Neural crest cell (in vitro differentiated cells): ENCODE measurements around the gene KIAA1549. TPM values are rescaled to one million over a fixed set of nuclear protein-coding genes. Genes with fewer than 3 reads are reported as not detected.
A peak's percentile ranks its signal among the peaks of the same experiment; 100 is the strongest.

Source experiments
- DNase-seq: peaks from one replicate; pipeline ENCODE4 v3.0.0; 2021; ENCODE audit warnings: low read depth, mixed read lengths, low spot score
- H3K27ac Mint-ChIP-seq: one replicate; pipeline ENCODE4 v1.8.0; 2021; ENCODE audit warnings: mild to moderate bottlenecking, mixed read lengths; ENCODE audit not compliant: unreplicated experiment
- H3K27me3 Mint-ChIP-seq: 2 replicates; pipeline ENCODE4 v1.8.0; 2021; ENCODE audit warnings: low read depth, mild to moderate bottlenecking, mixed read lengths
- H3K36me3 Mint-ChIP-seq: 2 replicates; pipeline ENCODE4 v1.8.0; 2021; ENCODE audit warnings: low read depth, mild to moderate bottlenecking, mixed read lengths
- H3K4me1 Mint-ChIP-seq: 2 replicates; pipeline ENCODE4 v1.8.0; 2021; ENCODE audit warnings: mixed read lengths
- H3K4me3 Mint-ChIP-seq: one replicate; pipeline ENCODE4 v1.8.0; 2021; ENCODE audit warnings: mild to moderate bottlenecking, mixed read lengths
- H3K9me3 Mint-ChIP-seq: 2 replicates; pipeline ENCODE4 v1.8.0; 2021; ENCODE audit warnings: mixed read lengths
- CTCF ChIP-seq: fragments of 200-600 bp; sonication (generic); conservative IDR thresholded peaks from 2 replicates; pipeline ENCODE4 v1.5.0; 2021; ENCODE audit warnings: antibody characterized with exemption, mild to moderate bottlenecking
- total RNA-seq: library from RNA; stranded (reverse); gene quantifications from 2 replicates; pipeline ENCODE4 v1.2.1, GENCODE V29; 2021

Gene KIAA1549
- total RNA-seq, 1 donor from 2014 or later = 33.2 TPM

- Mint-ChIP-seq H3K36me3 (peaks cover 31% of the 10 kb centered on the region), H3K27me3 (no peaks in the 10 kb centered on the region), H3K4me1 (no peaks in the 10 kb centered on the region), H3K4me3 (no peak overlapping the region), H3K9me3 (no peaks in the 10 kb centered on the region), H3K27ac (no peak overlapping the region)
- TF ChIP-seq CTCF = no peak
- DNase-seq = no peak
Observed at GRCh38 chr7:138903859-138904435, 77.2 kb downstream of the KIAA1549 start.

GRCh38 chr7:138903186-138903820 is 77.9 kb downstream of the KIAA1549 start:
- no peak overlapping the region for H3K4me3 Mint-ChIP-seq
- no peaks in the 10 kb centered on the region for H3K4me1 Mint-ChIP-seq
- no peaks in the 10 kb centered on the region for H3K27me3 Mint-ChIP-seq
- no peaks in the 10 kb centered on the region for H3K9me3 Mint-ChIP-seq
- H3K36me3 Mint-ChIP-seq = peaks cover 30% of the 10 kb centered on the region
- no peak for DNase-seq
- TF ChIP-seq CTCF = no peak
- H3K27ac Mint-ChIP-seq = no peak overlapping the region

- no peak for DNase-seq
- H3K4me3 Mint-ChIP-seq = no peak overlapping the region
- H3K9me3 Mint-ChIP-seq = no peaks in the 10 kb centered on the region
- no peaks in the 10 kb centered on the region for H3K4me1 Mint-ChIP-seq
- TF ChIP-seq CTCF = no peak
- H3K27ac Mint-ChIP-seq = no peak overlapping the region
- peaks cover 33% of the 10 kb centered on the region for H3K36me3 Mint-ChIP-seq
- H3K27me3 Mint-ChIP-seq = no peaks in the 10 kb centered on the region
Observed at GRCh38 chr7:138902161-138902560, 79.0 kb downstream of the KIAA1549 start.

- H3K9me3 Mint-ChIP-seq = no peaks in the 10 kb centered on the region
- no peak for TF ChIP-seq CTCF
- no peak overlapping the region for H3K4me3 Mint-ChIP-seq
- no peaks in the 10 kb centered on the region for H3K4me1 Mint-ChIP-seq
- no peak for DNase-seq
- H3K27me3 Mint-ChIP-seq = no peaks in the 10 kb centered on the region
- H3K36me3 Mint-ChIP-seq = peaks cover 34% of the 10 kb centered on the region
- H3K27ac Mint-ChIP-seq = peak overlapping the region; percentile 16
Observed at GRCh38 chr7:138900035-138900828, 81.0 kb downstream of the KIAA1549 start.

GRCh38 chr7:138898802-138899201 is 82.4 kb downstream of the KIAA1549 start:
- H3K9me3 Mint-ChIP-seq = no peaks in the 10 kb centered on the region
- peaks cover 44% of the 10 kb centered on the region for H3K36me3 Mint-ChIP-seq
- H3K4me3 Mint-ChIP-seq = no peak overlapping the region

More at GRCh38 chr7:138898802-138899201, 82.4 kb downstream of the KIAA1549 start:
- no peak for DNase-seq
- H3K4me1 Mint-ChIP-seq = no peaks in the 10 kb centered on the region
- no peak overlapping the region for H3K27ac Mint-ChIP-seq
- TF ChIP-seq CTCF = no peak
- H3K27me3 Mint-ChIP-seq = no peaks in the 10 kb centered on the region
